HG03354 (cell line): ENCODE results near the gene MKI67.

Experiments used
- ATAC-seq: cut with Tn5 transposase; IDR thresholded peaks from one replicate; pipeline ENCODE4 v1.9.1; 2021; ENCODE audit warnings: mild to moderate bottlenecking; ENCODE audit not compliant: unreplicated experiment, poor library complexity, severe bottlenecking

Gene MKI67

DNA sequence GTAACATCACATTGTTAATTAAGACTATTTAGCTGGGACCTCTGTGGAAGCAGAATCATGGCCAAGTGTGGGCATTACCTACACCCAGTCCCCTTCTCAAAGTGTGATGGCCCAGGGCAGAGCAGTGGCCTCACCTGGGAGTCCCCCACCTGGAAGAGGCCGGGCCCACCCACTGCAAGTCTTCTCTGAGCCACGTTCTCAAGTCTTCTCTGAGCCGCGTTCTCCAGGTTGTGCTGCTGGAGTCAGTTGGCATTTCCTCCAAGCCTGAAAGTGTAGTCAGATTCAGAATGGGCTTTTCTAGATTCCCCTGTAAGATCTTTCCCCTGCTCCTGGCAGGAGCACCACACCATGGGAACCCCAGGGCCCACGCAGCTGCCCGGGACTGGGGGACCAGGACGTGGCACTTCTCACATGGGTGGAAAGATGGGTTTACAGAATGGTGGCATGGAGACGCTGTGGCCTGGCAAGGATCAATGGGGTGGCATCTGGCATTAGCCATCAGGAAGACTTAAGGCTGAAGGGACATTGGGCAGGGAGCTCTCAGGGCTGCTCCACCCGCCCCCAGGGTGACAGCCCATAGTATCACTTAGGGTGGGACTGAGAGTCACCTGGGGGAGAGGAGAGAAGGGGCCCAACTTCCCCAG lies 68.0 kb downstream of the MKI67 start:
- ATAC-seq: no peak

DNA sequence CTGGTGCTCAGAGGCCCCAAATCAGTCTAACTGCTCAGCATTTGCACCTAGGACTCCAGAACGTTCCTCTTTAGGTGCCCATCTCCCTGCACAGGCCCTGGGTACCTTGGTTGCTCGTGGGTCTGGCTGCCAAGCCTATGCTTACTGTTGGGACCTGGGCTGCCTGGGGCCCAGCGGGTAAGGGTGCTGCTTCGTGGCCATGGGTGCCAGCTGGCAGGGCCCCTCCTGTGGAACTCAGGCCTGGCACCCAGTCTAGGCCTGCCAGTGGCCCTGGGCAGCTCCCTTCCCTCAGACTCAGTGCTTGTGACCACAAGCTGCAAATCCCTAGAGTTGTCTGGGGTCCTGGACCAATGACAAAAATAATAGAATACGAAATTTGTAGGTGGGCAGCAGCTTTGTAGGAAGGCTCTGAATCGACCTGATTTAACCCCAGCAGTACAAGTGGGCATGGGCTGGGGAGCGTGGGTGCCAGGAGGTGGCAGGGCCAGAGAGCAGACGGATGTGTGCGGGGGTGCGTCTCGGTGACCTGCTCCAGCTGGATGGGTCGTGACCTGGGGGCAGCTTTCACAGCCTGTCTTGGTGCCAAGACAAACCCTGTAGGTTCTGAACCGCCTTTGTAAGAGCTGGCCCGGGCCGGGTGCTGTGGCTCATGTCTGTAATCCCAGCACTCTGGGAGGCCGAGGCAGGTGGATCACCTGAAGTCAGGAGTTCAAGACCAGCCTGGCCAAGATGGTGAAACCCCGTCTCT lies 69.7 kb downstream of the MKI67 start:
- no peak for ATAC-seq

DNA sequence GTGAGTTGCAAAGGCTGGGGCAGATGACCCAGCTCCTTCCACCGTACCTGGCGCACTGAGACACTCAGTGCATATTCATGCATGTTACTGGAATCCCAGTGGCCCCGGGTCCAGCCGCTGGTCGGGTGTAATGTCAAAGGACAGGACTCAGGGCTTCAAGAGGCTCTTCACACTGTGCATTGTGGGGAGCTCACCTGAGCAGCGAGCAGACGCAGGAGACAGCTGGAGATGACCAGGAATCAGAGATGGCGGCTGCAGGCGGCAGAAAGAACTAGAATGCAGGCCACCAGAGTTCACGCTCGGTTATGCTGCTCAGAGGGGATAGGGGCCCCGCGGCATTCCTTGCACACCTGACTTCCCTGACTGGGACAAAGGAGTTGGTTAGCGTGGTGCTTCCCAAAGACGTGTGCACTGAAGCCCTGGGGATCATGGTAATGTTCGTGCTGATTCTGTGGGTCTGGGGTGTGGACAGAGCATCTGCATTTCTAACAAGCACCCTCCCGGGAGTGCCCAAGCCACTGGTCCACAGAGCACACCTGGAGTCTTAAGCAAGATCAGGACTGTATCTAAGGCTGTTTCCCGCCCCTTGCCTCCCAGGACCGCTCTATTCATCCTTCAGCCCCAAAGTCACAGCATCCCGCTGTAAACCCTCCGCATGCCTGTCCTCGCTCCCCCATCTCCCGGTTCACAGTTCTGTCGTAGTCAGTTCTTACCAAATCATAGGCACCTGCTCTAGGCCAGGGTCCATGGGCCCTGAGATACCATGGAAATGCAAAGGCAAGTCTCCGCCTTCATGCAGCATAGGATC lies 71.0 kb downstream of the MKI67 start:
- ATAC-seq: no peak

DNA sequence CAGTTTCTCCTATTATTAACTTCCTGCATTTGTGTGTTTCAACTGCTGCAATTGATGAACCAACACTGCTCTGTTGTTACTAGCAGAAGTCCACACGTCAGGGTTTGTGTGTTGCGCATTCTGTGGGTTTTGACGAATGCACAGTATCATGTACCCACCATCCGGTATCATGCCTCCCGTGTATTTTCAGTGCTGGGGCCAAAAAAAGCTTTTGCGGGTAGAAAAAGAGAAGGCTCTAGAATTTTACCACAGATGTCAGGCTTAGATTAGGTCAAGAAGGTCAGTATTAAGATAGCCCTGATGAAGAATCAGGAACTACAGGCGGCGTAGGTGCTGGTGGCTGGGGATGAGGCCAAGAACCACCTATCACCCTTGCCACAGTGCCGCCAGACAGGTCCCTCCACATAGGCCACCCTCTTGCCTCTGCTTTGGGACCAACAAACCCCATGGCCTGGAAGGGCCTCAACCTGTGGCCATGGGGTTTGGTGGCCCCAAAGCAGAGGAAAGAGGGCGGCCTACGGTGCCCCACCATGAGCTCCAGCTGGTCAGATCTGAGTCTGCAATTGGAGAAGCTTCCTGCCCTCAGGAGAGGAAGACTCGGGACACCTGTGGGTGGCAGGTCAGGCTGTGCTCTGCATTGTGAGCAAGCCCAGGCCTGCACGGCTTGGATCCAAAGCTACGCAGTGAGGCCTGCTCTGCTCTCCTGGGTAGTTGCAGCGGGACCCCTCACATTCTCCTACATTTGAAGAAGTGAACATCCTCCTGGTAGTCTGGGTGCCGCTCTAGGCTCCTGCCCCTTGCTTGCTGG lies 71.9 kb downstream of the MKI67 start:
- no peak for ATAC-seq

DNA sequence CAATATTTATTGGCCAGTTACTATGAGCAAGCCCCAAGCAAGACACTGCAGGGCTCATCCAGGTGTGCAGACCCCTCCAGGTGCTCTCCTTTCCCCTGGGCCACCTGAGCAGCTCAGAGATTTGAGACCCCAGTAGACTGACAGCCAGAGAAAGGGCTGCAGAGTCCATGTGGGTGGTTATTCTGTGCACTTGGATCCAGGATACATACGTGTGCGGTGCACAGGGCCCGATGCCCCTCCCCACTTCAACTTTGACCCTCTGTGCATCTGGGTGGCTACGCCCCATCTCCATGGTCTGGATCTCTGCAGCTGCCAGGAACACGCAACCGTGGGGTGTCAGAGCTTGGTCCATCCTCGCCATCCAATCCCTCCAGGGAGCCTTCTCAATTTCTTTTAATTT lies 72.9 kb downstream of the MKI67 start:
- no peak for ATAC-seq

DNA sequence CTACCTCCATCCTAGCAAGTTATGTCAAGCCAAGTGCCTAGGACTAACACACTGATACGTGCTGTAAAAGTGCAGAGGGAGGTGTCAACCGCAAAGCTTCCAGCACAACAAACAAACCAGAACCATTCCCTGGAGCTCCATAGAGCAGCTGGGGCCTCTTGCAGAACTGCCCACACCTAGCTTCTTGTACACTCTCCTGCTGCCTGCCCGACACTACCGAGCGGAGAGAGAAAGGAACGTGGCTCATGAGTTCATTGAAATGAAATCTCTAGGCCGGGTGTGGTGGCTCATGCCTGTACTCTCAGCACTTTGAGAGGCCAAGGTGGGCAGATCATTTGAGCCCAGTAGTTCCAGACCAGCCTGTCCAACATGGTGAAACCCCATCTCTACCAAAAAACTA lies 73.5 kb downstream of the MKI67 start:
- no peak for ATAC-seq

DNA sequence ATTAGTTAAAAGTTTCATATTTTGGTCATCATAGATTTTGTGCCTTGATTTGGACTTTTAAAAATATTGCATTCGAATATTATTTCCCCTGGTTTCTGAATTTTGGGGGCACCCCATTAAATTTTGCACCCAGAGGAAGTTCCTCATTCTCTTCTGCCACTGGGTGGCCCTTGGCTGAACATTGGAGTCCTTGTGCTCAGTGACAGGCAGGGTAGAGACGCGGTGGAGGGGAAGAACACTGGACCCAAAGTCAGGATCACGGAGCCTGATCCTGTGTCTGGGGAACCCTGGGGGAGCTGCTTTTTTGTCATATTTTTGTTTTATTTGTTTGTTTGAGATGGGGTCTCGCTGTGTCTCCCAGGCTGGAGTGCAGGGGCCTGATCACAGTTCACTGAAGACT lies 74.7 kb downstream of the MKI67 start:
- no peak for ATAC-seq

DNA sequence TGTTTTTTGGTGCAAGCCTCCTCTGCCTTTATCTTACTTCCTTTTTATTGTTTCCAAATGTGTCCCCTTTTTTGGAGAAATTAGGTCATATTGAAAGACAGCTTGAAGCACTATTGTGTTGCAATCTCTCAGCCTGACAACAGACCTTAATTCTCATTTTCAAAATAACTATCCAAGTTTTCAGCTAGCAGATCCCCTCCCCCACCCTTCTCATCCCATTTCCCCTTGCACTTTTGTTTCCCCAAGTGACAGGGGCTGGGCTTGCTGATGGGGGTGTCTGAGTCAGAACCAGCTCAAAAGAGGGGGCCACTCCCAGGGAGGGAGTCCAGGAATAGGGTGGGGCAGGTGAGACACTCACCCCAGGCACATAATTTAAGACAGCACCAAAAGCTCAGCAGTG lies 75.3 kb downstream of the MKI67 start:
- no peak for ATAC-seq

DNA sequence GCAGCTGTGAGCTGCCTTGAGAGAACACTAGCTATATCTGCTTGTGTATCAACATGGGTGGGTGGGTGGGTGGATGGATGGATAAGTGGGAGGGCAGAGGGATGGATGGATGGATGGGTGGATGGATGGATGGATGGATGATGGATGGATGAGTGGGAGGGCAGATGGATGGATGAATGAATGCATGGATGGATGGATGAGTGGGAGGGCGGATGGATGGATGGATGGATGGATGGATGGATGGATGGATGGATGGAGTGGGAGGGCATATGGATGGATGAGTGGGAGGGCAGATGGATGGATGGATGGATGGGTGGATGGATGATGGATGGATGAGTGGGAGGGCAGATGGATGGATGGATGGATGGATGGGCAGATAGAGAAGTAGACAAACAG lies 76.1 kb downstream of the MKI67 start:
- ATAC-seq: no peak

DNA sequence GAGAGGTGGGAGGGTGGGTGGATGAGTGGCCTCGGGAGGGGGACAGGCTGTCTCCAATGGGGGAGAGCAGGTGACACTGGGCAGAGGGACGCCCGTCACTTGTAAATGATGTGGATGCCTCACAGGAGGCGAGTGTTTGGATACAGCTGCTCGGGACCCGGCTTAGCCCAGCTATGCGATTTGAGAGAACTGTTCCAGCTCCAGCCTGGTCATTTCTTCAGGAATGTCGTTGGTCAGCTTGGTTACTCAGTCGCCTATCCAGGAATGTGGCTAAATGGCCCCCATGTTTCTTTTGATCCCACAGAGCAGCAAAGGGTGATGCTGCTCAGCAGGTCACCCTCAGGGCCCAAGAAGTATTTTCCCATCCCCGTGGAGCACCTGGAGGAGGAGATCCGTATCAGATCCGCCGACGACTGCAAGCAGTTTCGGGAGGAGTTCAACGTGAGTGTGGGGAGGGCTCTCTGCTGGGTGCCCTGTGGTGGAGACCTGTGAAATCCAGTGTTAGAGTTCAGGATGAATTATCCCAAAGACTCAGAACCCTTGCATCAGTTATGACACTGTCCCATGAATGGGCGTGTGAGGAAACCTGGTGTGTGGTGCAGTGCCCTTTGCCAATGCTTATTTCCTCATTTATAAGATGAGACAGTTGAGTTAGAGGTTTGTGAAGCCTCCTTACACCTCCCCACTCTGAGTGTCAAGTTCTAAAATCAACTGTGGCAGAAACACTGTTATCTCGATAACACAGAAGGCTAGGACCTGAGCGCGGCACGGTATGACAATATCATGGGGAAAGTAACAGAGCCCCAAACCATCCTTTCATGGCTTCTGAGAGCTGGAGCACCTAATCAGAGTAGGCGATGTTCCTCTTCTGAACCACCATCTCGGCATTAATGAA lies 76.8 kb downstream of the MKI67 start:
- no peak for ATAC-seq

DNA sequence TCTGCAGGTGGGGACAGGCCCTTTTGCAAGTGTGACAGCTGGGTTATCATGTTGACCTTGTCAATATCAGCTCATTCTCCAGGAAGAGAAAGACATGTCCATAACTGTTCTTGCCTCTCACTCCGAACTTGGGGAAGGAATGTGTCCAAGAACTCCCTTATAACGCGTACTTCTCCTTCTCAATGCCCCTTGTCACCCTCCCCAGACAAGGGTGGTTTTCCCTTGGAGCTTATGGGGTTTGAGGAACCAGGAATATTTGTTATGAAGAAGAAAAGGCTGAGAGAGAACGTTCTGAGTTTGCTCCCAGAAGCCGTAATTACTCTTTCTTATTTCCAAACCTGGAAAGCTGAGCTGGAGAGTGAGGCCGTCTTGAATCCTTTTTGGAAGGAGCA lies 77.4 kb downstream of the MKI67 start:
- no peak for ATAC-seq

DNA sequence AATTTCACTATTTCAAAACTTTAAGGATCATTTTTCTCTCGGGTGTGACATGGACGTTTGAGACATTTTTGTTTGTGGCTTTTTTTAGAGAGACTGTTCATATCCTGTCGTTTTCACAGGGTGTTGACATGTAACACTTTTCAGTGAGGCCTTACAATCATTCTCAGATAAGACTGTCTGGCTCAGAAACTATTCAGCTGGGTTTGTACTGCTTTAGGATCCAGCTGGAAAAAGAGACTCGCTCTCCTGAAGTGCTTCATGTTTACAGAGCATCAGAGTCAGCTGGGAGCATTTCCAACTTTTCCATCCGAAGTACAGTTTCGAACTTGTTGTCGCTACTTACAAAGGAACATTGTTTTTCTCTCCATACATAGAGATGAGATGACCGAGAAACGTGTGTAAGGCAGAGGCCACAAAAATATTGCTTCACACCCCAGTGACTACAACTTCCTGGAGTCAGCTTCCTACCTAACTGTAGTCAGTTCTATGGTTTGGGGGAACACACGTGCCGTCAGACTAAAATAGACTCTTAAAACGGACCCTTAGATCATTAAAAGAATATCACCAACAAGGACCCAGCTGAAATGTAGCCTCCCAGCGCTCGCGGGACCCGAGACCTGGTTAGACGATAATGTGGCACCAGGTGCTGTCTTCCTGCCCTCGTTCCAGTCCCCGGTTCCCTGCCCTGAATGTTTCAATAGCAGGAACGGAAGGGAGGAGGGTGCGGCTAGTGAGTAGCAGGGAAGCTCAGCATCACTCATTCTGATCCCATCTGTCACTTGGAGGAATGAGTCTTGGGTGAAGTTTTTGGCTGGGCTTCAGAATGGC lies 78.0 kb downstream of the MKI67 start:
- peak; percentile 35 for ATAC-seq

DNA sequence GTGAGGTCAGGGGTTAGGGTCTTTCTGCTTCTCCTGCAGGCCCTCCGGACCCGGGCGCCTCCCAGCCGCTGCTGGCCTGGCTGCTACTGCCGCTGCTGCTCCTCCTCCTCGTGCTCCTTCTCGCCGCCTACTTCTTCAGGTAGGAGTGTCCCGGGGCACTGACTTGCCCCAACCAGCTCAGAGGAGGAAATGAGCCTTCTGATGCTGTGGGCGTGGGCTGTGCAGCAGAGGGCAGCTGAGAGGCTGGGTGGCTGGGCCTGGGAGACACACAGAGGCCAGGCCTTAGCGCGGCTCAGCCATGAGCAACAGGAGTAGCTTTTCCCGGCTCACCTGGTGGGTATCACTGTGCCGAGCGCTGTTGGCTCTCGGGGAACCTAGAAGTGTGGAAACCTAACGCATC lies 78.9 kb downstream of the MKI67 start:
- peak; percentile 99 for ATAC-seq

DNA sequence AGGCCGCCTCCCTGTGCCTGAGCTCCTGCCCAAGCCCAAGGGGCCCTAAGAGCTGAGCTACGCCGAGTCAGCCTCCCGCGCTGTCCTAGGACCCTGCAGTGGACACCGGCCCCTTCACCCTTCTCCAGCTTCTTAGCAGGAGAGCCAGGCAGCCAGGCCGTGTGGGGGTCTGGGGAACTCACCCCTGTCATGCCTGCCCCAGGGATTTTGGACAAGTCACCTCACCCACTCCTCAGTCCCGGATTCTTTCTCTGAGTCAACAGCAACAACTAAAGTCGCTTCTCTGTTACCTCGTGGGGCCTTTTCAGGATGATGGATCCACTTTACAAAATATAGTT lies 79.3 kb downstream of the MKI67 start:
- ATAC-seq: no peak
